IMR-90 (cell line): Measurements from ENCODE around the gene CHMP6. TPM values are rescaled to one million over a fixed set of nuclear protein-coding genes. Genes with fewer than 3 reads are reported as not detected.

Experiments used
- ATAC-seq: fragments of 200-7000 bp; cut with Tn5 transposase; 2 replicates; pipeline ENCODE4 v1.9.1; 2020; ENCODE audit warnings: low read depth, mild to moderate bottlenecking, moderate library complexity
- BruUV-seq: library from RNA; stranded (reverse); fragments of 400-500 nt; replicated peaks from 2 replicates; lab custom pipeline; 2021; lab: Mats Ljungman, UMichigan
- CTCF ChIA-PET: fragments of 300-600 bp; formaldehyde crosslinking; extraction: SDS; loops from one replicate; lab custom pipeline; 2021; ENCODE audit warnings: antibody characterized with exemption; lab: Yijun Ruan, JAX
- POLR2A ChIA-PET: fragments of 300-600 bp; sonication (Branson Sonifier 250); formaldehyde crosslinking; loops from one replicate; lab custom pipeline; 2022; ENCODE audit warnings: antibody characterized with exemption; ENCODE audit not compliant: unreplicated experiment; lab: Charles Lee
- DNase-seq: peaks from one replicate; pipeline ENCODE4 v3.0.0; 2013
- H2AFZ ChIP-seq: replicated peaks from 2 replicates; pipeline ENCODE3; 2013; ENCODE audit warnings: low read length, mild to moderate bottlenecking; ENCODE audit not compliant: poor library complexity
- H2AK5ac ChIP-seq: 2 replicates; pipeline ENCODE4 v1.6.1; 2013; ENCODE audit warnings: low read depth, low read length, inconsistent platforms
- H2AK9ac ChIP-seq: replicated peaks from 2 replicates; pipeline ENCODE3; 2013; ENCODE audit warnings: mild to moderate bottlenecking, low read depth, low read length, moderate library complexity; ENCODE audit not compliant: poor library complexity
- H2BK120ac ChIP-seq: 2 replicates; pipeline ENCODE4 v1.6.1; 2013; ENCODE audit warnings: low read depth, low read length, inconsistent platforms
- H2BK15ac ChIP-seq: 3 replicates; pipeline ENCODE4 v1.6.1; 2013; ENCODE audit warnings: low read depth, low read length, inconsistent platforms
- H2BK20ac ChIP-seq: 2 replicates; pipeline ENCODE4 v1.6.1; 2013; ENCODE audit warnings: low read depth, mild to moderate bottlenecking, inconsistent platforms, low read length, moderate library complexity
- H2BK5ac ChIP-seq: 2 replicates; pipeline ENCODE4 v1.6.1; 2013; ENCODE audit warnings: mild to moderate bottlenecking, low read depth, low read length, inconsistent platforms; ENCODE audit not compliant: poor library complexity, severe bottlenecking
- H3K14ac ChIP-seq: replicated peaks from 2 replicates; pipeline ENCODE4 v1.6.1; 2013; ENCODE audit warnings: low read depth, low read length, inconsistent platforms
- H3K18ac ChIP-seq: 2 replicates; pipeline ENCODE4 v1.6.1; 2013; ENCODE audit warnings: low read depth, low read length, control low read depth
- H3K23ac ChIP-seq: 2 replicates; pipeline ENCODE4 v1.6.1; 2013; ENCODE audit warnings: low read depth, low read length, inconsistent platforms
- H3K27ac ChIP-seq: 2 replicates; pipeline ENCODE4 v1.5.1; 2013; ENCODE audit warnings: mild to moderate bottlenecking, control low read depth, low read length; ENCODE audit not compliant: insufficient read depth
- H3K27me3 ChIP-seq: 2 replicates; pipeline ENCODE4 v1.6.1; 2013; ENCODE audit warnings: low read length; ENCODE audit not compliant: control insufficient read depth, insufficient read depth
- H3K36me3 ChIP-seq: 2 replicates; pipeline ENCODE4 v1.6.1; 2013; ENCODE audit warnings: low read length, mixed read lengths; ENCODE audit not compliant: control insufficient read depth, insufficient read depth
- H3K4ac ChIP-seq: 2 replicates; pipeline ENCODE4 v1.6.1; 2013; ENCODE audit warnings: low read depth, low read length, inconsistent platforms
- H3K4me1 ChIP-seq: 2 replicates; pipeline ENCODE4 v1.6.1; 2013; ENCODE audit warnings: low read length, mixed read lengths; ENCODE audit not compliant: control insufficient read depth, insufficient read depth
- H3K4me2 ChIP-seq: 2 replicates; pipeline ENCODE4 v1.6.1; 2013; ENCODE audit warnings: low read depth, mild to moderate bottlenecking, control low read depth, low read length, moderate library complexity
- H3K4me3 ChIP-seq: 2 replicates; pipeline ENCODE4 v1.5.1; 2013; ENCODE audit warnings: low read depth, mild to moderate bottlenecking, control low read depth, low read length, moderate library complexity; ENCODE audit not compliant: insufficient read depth
- H3K56ac ChIP-seq: 2 replicates; pipeline ENCODE4 v1.6.1; 2013; ENCODE audit warnings: low read length, inconsistent platforms; ENCODE audit not compliant: insufficient read depth; ENCODE audit errors: extremely low read depth
- H3K79me1 ChIP-seq, 2 experiments: 2 replicates each; pipeline ENCODE4 v1.6.1; 2013; ENCODE audit warnings: low read length in 2 of 2, inconsistent platforms in 1 of 2, low read depth in 1 of 2
- H3K9ac ChIP-seq: 2 replicates; pipeline ENCODE4 v1.6.1; 2013; ENCODE audit warnings: low read depth, low read length, control low read depth
- H3K9me1 ChIP-seq: 2 replicates; pipeline ENCODE4 v1.6.1; 2013; ENCODE audit warnings: low read length, inconsistent platforms; ENCODE audit not compliant: insufficient read depth
- H3K9me3 ChIP-seq: 2 replicates; pipeline ENCODE4 v1.6.1; 2013; ENCODE audit warnings: low read length; ENCODE audit not compliant: control insufficient read depth, insufficient read depth
- H4K20me1 ChIP-seq: 2 replicates; pipeline ENCODE4 v1.6.1; 2013; ENCODE audit warnings: low read length, inconsistent platforms; ENCODE audit not compliant: insufficient read depth
- H4K5ac ChIP-seq: 2 replicates; pipeline ENCODE4 v1.6.1; 2013; ENCODE audit warnings: mild to moderate bottlenecking, low read depth, low read length, control low read depth
- H4K8ac ChIP-seq, 2 experiments: 2 replicates each; pipeline ENCODE4 v1.6.1; 2013; ENCODE audit warnings: low read depth in 2 of 2, low read length in 2 of 2, control low read depth in 1 of 2, inconsistent platforms in 1 of 2
- H4K91ac ChIP-seq: 2 replicates; pipeline ENCODE4 v1.6.1; 2013; ENCODE audit warnings: low read depth, low read length, inconsistent platforms; ENCODE audit not compliant: insufficient read depth
- MAZ ChIP-seq: IDR thresholded peaks from 2 replicates; pipeline ENCODE4 v1.6.1; 2012; ENCODE audit warnings: low read depth, mild to moderate bottlenecking, low read length, improper control_type of control experiment, moderate library complexity, borderline replicate concordance
- MXI1 ChIP-seq: IDR thresholded peaks from 2 replicates; pipeline ENCODE4 v1.6.1; 2012; ENCODE audit warnings: low read depth, mild to moderate bottlenecking, low read length, moderate library complexity, borderline replicate concordance
- RAD21 ChIP-seq: IDR thresholded peaks from 2 replicates; pipeline ENCODE4 v1.6.1; 2012; ENCODE audit warnings: low read length, improper control_type of control experiment
- RFX5 ChIP-seq: IDR thresholded peaks from 2 replicates; pipeline ENCODE4 v1.8.0; 2012; ENCODE audit warnings: low read depth, mild to moderate bottlenecking, low read length, moderate library complexity
- SMC3 ChIP-seq: fragments of 150-350 bp; IDR thresholded peaks from 2 replicates; pipeline ENCODE4 v1.6.1; 2016; ENCODE audit warnings: low read depth, mild to moderate bottlenecking, antibody characterized with exemption, low read length, moderate library complexity
- USF2 ChIP-seq: fragments of 150-350 bp; IDR thresholded peaks from 2 replicates; pipeline ENCODE4 v1.6.1; 2017; ENCODE audit warnings: mild to moderate bottlenecking, antibody characterized with exemption, low read length, low read depth
- WGBS, 2 experiments: methylation state at CpG; one replicate each; pipeline versions ENCODE4 v1.1.5 to v1.1.7; 2013; ENCODE audit warnings: missing lambda C conversion rate in 2 of 2; ENCODE audit not compliant: insufficient read length in 1 of 2; ENCODE audit errors: extremely low coverage in 2 of 2; 5-methylcytosine and 5-hydroxymethylcytosine counted together
- dilution Hi-C: fragments of 300-500 bp; cut with HindIII; formaldehyde crosslinking; loops from one replicate; pipeline ENCODE4 v1.14.3; 2018; ENCODE audit warnings: low sequenced_read_pairs; ENCODE audit not compliant: unreplicated experiment
- in situ Hi-C: fragments of 300-500 bp; cut with MboI; formaldehyde crosslinking; loops from 3 replicates; pipeline ENCODE4 v1.14.3; 2019; ENCODE audit warnings: low sequenced_read_pairs, inconsistent platforms, mixed read lengths
- intact Hi-C: fragments of 100-400 bp; cut with micrococcal nuclease; formaldehyde crosslinking; loops from 2 replicates; pipeline ENCODE4 v1.10.0; 2022
- polyA plus RNA-seq, 3 experiments: library from polyadenylated mRNA; depleted of rRNA; stranded (reverse); fragments of >200 nt; gene quantifications; 2 replicates each; pipeline ENCODE4 v1.2.3, GENCODE V29; 2012; ENCODE audit warnings: low replicate concordance in 1 of 3
- total RNA-seq: library from RNA; depleted of rRNA; stranded (reverse); fragments of >200 nt; gene quantifications from 2 replicates; pipeline ENCODE4 v1.2.3, GENCODE V29; 2012

Gene CHMP6
- total and polyA plus RNA-seq, 2 of the 4 experiments (the other 2 are of a cell fraction) = 5.0 to 40.3 TPM

GRCh38 chr17:81046770-81047359 lies 55.2 kb downstream of the CHMP6 start:
- 80% methylated on average over 1 of the region's 18 CpGs; no CpG with 5 or more reads in 1 of the 2 experiments for WGBS, 2 experiments
- POLR2A ChIA-PET = no interaction called here
- BruUV-seq = no TSS peak

More at GRCh38 chr17:81046770-81047359, 55.2 kb downstream of the CHMP6 start:
- Histone ChIP-seq H3K79me1 (peaks cover 7 to 61% of the 10 kb centered on the region in 2 experiments), H4K91ac (no peak overlapping the region), H4K5ac (no peak overlapping the region), H3K4me2 (no peak overlapping the region), H3K14ac (no peak overlapping the region), H2BK20ac (no peak overlapping the region), H3K4me1 (peaks cover 16% of the 10 kb centered on the region), H2AK9ac (no peak overlapping the region), H3K56ac (no peak overlapping the region), H4K20me1 (peaks cover 35% of the 10 kb centered on the region), H3K23ac (no peak overlapping the region), H2BK15ac (no peak overlapping the region), H3K36me3 (no peaks in the 10 kb centered on the region), H3K4me3 (no peak overlapping the region), H3K9me1 (peaks cover 16% of the 10 kb centered on the region), H3K4ac (no peak overlapping the region), H4K8ac (no peak overlapping the region), H3K9me3 (no peaks in the 10 kb centered on the region), H2AFZ (peak overlapping the region; percentile 56), H2BK5ac (no peak overlapping the region), H2AK5ac (0 out of 2 replicates have a peak overlapping the region, but pooled peaks have one; percentile 38), H2BK120ac (no peak overlapping the region), H3K18ac (no peak overlapping the region), H3K9ac (no peak overlapping the region), H3K27ac (no peak overlapping the region), H3K27me3 (no peaks in the 10 kb centered on the region)
- intact Hi-C loops (no loop called here), in situ Hi-C loops (no loop called here), dilution Hi-C loops (no loop called here)
- ATAC-seq (no peak), DNase-seq (no peak)
- TF ChIP-seq MAZ = no peak
- TF ChIP-seq RAD21 = no peak
- TF ChIP-seq USF2 = no peak
- TF ChIP-seq MXI1 = no peak
- no peak for TF ChIP-seq RFX5
- TF ChIP-seq SMC3 = no peak
- CTCF ChIA-PET = interaction anchor here (1.0 kb wide), 1 partner anchor 24 kb away, joined by 3 read pairs; no protein-coding TSS in a partner anchor
